PFSK-1 (cell line): ENCODE data around the gene CHM. TPM values are rescaled to one million over a fixed set of nuclear protein-coding genes. Genes with fewer than 3 reads are reported as not detected.
A peak's percentile ranks its signal among the peaks of the same experiment; 100 is the strongest.

ENCODE experiments used
- FOXP2 ChIP-seq: optimal IDR thresholded peaks from 2 replicates; pipeline ENCODE3; 2011; ENCODE audit warnings: borderline replicate concordance, control low read depth, inconsistent platforms; ENCODE audit not compliant: insufficient read depth; ENCODE audit errors: extremely low read length, extremely low read depth
- POLR2AphosphoS5 ChIP-seq: IDR thresholded peaks from 2 replicates; pipeline ENCODE4 v1.6.1; 2012; ENCODE audit warnings: low read depth, mild to moderate bottlenecking, control low read depth, low read length, moderate library complexity
- REST ChIP-seq, 2 experiments: IDR thresholded peaks; 2 replicates each; pipeline versions ENCODE4 v1.6.1 to v1.8.0; 2011 to 2012; ENCODE audit warnings: low read depth in 2 of 2, low read length in 2 of 2, control low read depth in 1 of 2, inconsistent platforms in 1 of 2, mild to moderate bottlenecking in 1 of 2, moderate library complexity in 1 of 2; ENCODE audit not compliant: insufficient read depth in 1 of 2
- SIN3A ChIP-seq: IDR thresholded peaks from 2 replicates; pipeline ENCODE4 v1.6.1; 2012; ENCODE audit warnings: mild to moderate bottlenecking, low read length, moderate library complexity, borderline replicate concordance; ENCODE audit not compliant: insufficient read depth
- TAF1 ChIP-seq: IDR thresholded peaks from 2 replicates; pipeline ENCODE4 v1.6.1; 2012; ENCODE audit warnings: low read length, control low read depth, borderline replicate concordance; ENCODE audit not compliant: insufficient read depth
- polyA plus RNA-seq: library from polyadenylated mRNA; unstranded; fragments of >200 nt; gene quantifications from one replicate; pipeline ENCODE4 v1.2.1, GENCODE V29; 2012; ENCODE audit warnings: low read depth, missing spikeins; ENCODE audit not compliant: insufficient read length

CHM gene
- polyA plus RNA-seq = 4.9 TPM

- TF ChIP-seq SIN3A (no peak), REST (IDR thresholded peaks at IDR 0.05; ENCODE audit: insufficient read depth in 1 of 2, low read depth in 2 of 2, low read length in 2 of 2) (no peak), TAF1 (peak; percentile 90; the same call in 1 of the 2 replicates), POLR2AphosphoS5 (peak; percentile 86)
Observed at GRCh38 chrX:86047174-86047935, at the start of gene CHM. Gene CHM (minus strand): TSS chrX:86047558. CDS start chrX:86047532, 26 bp downstream.

GRCh38 chrX:86078650-86079049 lies 31.3 kb upstream of the CHM start:
- TF ChIP-seq POLR2AphosphoS5 (no peak), FOXP2 (no peak), TAF1 (no peak), REST (IDR thresholded peaks at IDR 0.05; ENCODE audit: insufficient read depth in 1 of 2, low read depth in 2 of 2, low read length in 2 of 2) (no peak), SIN3A (no peak)

GRCh38 chrX:86066998-86067397 lies 19.6 kb upstream of the CHM start:
- TF ChIP-seq SIN3A (no peak), FOXP2 (no peak)

GRCh38 chrX:86061407-86061806 lies 14.0 kb upstream of the CHM start:
- TF ChIP-seq TAF1 (no peak), FOXP2 (no peak), POLR2AphosphoS5 (no peak), SIN3A (no peak), REST (IDR thresholded peaks at IDR 0.05; ENCODE audit: insufficient read depth in 1 of 2, low read depth in 2 of 2, low read length in 2 of 2) (no peak)

GRCh38 chrX:86051741-86052140 lies 4.4 kb upstream of the CHM start:
- TF ChIP-seq REST (IDR thresholded peaks at IDR 0.05; ENCODE audit: insufficient read depth in 1 of 2, low read depth in 2 of 2, low read length in 2 of 2) (no peak), SIN3A (no peak), FOXP2 (no peak), POLR2AphosphoS5 (no peak), TAF1 (no peak)
